GM13977 (cell line): ENCODE measurements around the gene KLF15.

Experiments
- DNase-seq: peaks from one replicate; pipeline ENCODE4 v3.0.0; 2012; ENCODE audit warnings: low spot score
- CTCF ChIP-seq: IDR thresholded peaks from 2 replicates; pipeline ENCODE4 v1.5.1; 2012; ENCODE audit warnings: mild to moderate bottlenecking, control low read depth; ENCODE audit not compliant: insufficient read depth; ENCODE audit errors: extremely low read depth, missing control alignments
- in situ Hi-C: fragments of 300-500 bp; cut with MboI; formaldehyde crosslinking; loops from one replicate; pipeline ENCODE4 v1.12.0; 2022; ENCODE audit warnings: low sequenced_read_pairs, low pct_unique_long_range_greater_than_20kb, mixed read lengths, inconsistent platforms; ENCODE audit not compliant: unreplicated experiment

Gene KLF15

DNA sequence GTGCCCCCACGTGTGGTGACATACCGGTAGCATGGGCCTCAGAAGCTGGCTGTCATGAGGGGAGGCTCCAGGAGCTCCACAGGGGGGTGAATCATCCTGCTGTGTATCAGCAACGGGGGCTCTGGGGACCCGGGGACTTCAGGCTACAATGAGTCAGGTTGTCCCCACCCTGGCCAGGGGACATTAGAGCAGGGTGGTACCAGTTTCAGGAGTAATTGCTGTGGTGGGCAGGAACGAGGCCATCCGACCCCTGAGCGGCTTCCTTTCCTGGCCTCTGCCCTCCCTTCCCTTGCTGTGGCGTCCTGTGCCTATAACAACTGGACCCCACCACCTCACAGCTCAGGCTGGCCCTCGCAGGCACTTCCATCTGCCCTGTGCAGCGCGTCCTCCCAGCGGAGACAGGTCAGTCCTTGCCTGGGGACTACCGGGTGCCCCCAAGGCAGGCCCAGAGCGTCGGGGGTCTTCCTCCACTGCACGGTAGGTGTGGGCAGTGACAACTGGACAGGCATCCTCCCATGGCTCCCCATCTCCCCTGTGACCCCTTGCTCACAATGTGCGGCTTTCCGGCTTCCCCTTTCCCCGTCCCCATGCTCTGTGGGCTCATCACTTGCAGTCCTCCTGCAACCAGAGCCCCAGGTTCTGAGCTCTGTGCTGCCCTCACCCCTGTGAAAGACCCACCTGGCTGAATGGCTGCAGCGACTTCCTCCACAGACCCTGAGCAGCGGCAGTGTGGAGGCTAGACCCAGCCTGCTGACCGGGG lies 57.0 kb downstream of the KLF15 start:
- in situ Hi-C loops: no loop called here
- no peak for TF ChIP-seq CTCF
- DNase-seq: no peak

- TF ChIP-seq CTCF: no peak
- in situ Hi-C loops: no loop called here
- no peak for DNase-seq
Measured at GRCh38 chr3:126295407-126295939, 61.7 kb downstream of the KLF15 start.

GRCh38 chr3:126294211-126294808 lies 62.9 kb downstream of the KLF15 start:
- DNase-seq: no peak
- TF ChIP-seq CTCF: no peak
- in situ Hi-C loops: no loop called here

- no peak for DNase-seq
- in situ Hi-C loops: no loop called here
- no peak for TF ChIP-seq CTCF
Measured at GRCh38 chr3:126293370-126294082, 63.7 kb downstream of the KLF15 start.
